BJ (cell line): Measurements from ENCODE around the gene CASTOR2. TPM values are rescaled to one million over a fixed set of nuclear protein-coding genes. Genes with fewer than 3 reads are reported as not detected.

Experiments used
- CTCF ChIA-PET: fragments of 350-600 bp; formaldehyde crosslinking; extraction: SDS; loops from one replicate; lab custom pipeline; 2021; ENCODE audit warnings: antibody characterized with exemption, inconsistent platforms; lab: Yijun Ruan, JAX
- POLR2A ChIA-PET: fragments of 300-600 bp; sonication (Branson Sonifier 250); formaldehyde crosslinking; extraction: SDS; loops from one replicate; lab custom pipeline; 2021; ENCODE audit warnings: antibody characterized with exemption; lab: Charles Lee
- DNase-seq: peaks from one replicate; pipeline ENCODE4 v3.0.0-alpha.2; 2011; ENCODE audit warnings: low read depth
- H3K27me3 ChIP-seq: 2 replicates; pipeline ENCODE4 v1.6.0; 2011; ENCODE audit warnings: low read length; ENCODE audit not compliant: control insufficient read depth, insufficient read depth
- H3K36me3 ChIP-seq: 2 replicates; pipeline ENCODE4 v1.5.1; 2011; ENCODE audit warnings: low read length; ENCODE audit not compliant: control insufficient read depth, insufficient read depth
- H3K4me3 ChIP-seq: 2 replicates; pipeline ENCODE4 v1.5.1; 2011; ENCODE audit warnings: low read depth, mild to moderate bottlenecking, control low read depth, low read length
- CTCF ChIP-seq: IDR thresholded peaks from 2 replicates; pipeline ENCODE4 v1.5.1; 2011; ENCODE audit warnings: low read depth, mild to moderate bottlenecking, control low read depth, inconsistent platforms, low read length, moderate library complexity; ENCODE audit not compliant: insufficient read depth
- polyA plus RNA-seq: library from polyadenylated mRNA; depleted of rRNA; stranded (reverse); fragments of >200 nt; gene quantifications from 2 replicates; pipeline ENCODE4 v1.2.3, GENCODE V29; 2011

CASTOR2 gene
- polyA plus RNA-seq, 1 experiment, result 5.7 TPM

- ChIA-PET POLR2A (no interaction called here), CTCF (interaction anchor here (0.6 to 1.3 kb wide), 2 partner anchors 18 to 300 kb away, joined by 3 to 6 read pairs; no protein-coding TSS in a partner anchor)
- no peak for TF ChIP-seq CTCF
- Histone ChIP-seq H3K27me3 (no peaks in the 10 kb centered on the region), H3K4me3 (no peak overlapping the region), H3K36me3 (peaks cover 2% of the 10 kb centered on the region)
- DNase-seq, result no peak
Measured at GRCh38 chr7:75028299-75028698, 63.8 kb downstream of the CASTOR2 start.

GRCh38 chr7:75033064-75033463 lies 68.6 kb downstream of the CASTOR2 start:
- no peak overlapping the region for H3K4me3 ChIP-seq
- no peak for DNase-seq
- ChIA-PET CTCF (interaction anchor here (1.5 kb wide), 1 partner anchor 11 kb away, joined by 3 read pairs; no protein-coding TSS in a partner anchor), POLR2A (no interaction called here)
- H3K36me3 ChIP-seq, result no peaks in the 10 kb centered on the region; the same call in 1 of the 2 replicates
- 0 out of 2 replicates have a peak, but pooled peaks have one; percentile 6 for TF ChIP-seq CTCF
- H3K27me3 ChIP-seq, result no peaks in the 10 kb centered on the region

GRCh38 chr7:75033826-75034225 lies 69.3 kb downstream of the CASTOR2 start:
- no peaks in the 10 kb centered on the region for H3K27me3 ChIP-seq
- no peak for TF ChIP-seq CTCF
- CTCF ChIA-PET, result interaction anchor here (0.7 to 1.5 kb wide), 2 partner anchors 10 to 967 kb away, joined by 3 read pairs; no protein-coding TSS in a partner anchor
- no peak overlapping the region for H3K4me3 ChIP-seq
- no peaks in the 10 kb centered on the region; the same call in 1 of the 2 replicates for H3K36me3 ChIP-seq
- DNase-seq, result no peak
- POLR2A ChIA-PET, result no interaction called here

- DNase-seq, result no peak
- ChIA-PET POLR2A (no interaction called here), CTCF (interaction anchor here (3.0 kb wide), 1 partner anchor 8 kb away, joined by 17 read pairs; no protein-coding TSS in a partner anchor)
- Histone ChIP-seq H3K4me3 (no peak overlapping the region), H3K36me3 (peaks cover 10% of the 10 kb centered on the region), H3K27me3 (no peaks in the 10 kb centered on the region)
- no peak for TF ChIP-seq CTCF
Measured at GRCh38 chr7:75038508-75038907, 74.0 kb downstream of the CASTOR2 start.

GRCh38 chr7:75039166-75039565 lies 74.7 kb downstream of the CASTOR2 start:
- Histone ChIP-seq H3K27me3 (no peaks in the 10 kb centered on the region), H3K4me3 (no peak overlapping the region), H3K36me3 (peaks cover 13% of the 10 kb centered on the region)
- ChIA-PET POLR2A (no interaction called here), CTCF (no interaction called here)
- no peak for DNase-seq
- no peak for TF ChIP-seq CTCF
